HG03159 (cell line): ENCODE data around the gene SSR1.

Experiments
- ATAC-seq: cut with Tn5 transposase; IDR thresholded peaks from one replicate; pipeline ENCODE4 v1.9.1; 2021; ENCODE audit warnings: mild to moderate bottlenecking, moderate library complexity; ENCODE audit not compliant: unreplicated experiment

The SSR1 gene

GRCh38 chr6:7218406-7218988 lies 94.5 kb downstream of the SSR1 start:
- ATAC-seq, result no peak
